ENCODE results near the gene WDR82.

DNA sequence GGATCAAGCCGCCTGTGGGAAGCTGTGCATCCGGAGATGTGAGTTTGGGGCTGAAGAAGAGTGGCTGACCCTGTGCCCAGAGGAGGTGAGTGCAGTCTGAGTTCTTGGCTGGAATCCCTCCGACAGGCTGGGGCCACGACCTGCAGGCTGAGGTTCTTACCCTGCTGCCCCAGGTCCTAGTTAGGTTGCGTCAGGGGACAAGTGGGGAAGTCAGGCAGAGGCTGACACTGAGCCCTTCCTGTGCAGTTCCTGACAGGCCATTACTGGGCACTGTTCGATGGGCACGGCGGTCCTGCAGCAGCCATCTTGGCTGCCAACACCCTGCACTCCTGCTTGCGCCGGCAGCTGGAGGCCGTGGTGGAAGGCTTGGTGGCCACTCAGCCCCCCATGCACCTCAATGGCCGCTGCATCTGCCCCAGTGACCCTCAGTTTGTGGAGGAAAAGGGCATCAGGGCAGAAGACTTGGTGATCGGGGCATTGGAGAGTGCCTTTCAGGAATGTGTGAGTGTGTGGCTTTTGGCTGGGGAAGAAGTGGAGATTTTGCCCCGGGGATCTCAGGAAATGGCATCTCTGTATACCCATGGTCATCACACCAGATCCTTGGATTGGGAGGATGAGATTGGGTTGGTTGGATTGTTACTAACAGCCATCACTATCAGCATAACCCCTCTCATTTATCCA, 31.6 kb downstream of the WDR82 start:
- TF ChIP-seq, protein P1, sequence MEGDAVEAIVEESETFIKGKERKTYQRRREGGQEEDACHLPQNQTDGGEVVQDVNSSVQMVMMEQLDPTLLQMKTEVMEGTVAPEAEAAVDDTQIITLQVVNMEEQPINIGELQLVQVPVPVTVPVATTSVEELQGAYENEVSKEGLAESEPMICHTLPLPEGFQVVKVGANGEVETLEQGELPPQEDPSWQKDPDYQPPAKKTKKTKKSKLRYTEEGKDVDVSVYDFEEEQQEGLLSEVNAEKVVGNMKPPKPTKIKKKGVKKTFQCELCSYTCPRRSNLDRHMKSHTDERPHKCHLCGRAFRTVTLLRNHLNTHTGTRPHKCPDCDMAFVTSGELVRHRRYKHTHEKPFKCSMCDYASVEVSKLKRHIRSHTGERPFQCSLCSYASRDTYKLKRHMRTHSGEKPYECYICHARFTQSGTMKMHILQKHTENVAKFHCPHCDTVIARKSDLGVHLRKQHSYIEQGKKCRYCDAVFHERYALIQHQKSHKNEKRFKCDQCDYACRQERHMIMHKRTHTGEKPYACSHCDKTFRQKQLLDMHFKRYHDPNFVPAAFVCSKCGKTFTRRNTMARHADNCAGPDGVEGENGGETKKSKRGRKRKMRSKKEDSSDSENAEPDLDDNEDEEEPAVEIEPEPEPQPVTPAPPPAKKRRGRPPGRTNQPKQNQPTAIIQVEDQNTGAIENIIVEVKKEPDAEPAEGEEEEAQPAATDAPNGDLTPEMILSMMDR (IDR thresholded peaks at IDR 0.05; ENCODE audit: low read depth, low read length): no peak
- no peak for TF ChIP-seq EZH2phosphoT487 (IDR thresholded peaks at IDR 0.05; ENCODE audit: low read depth)
